SK-N-MC (cell line): ENCODE measurements around the gene CXorf49B.
"Not testable (repeated sequence)": the region's sequence is repeated elsewhere in the genome, so short reads cannot be mapped to it uniquely, and the experiment has no call there.

Source experiments
- FOXP2 ChIP-seq: optimal IDR thresholded peaks from 2 replicates; pipeline ENCODE3; 2011; ENCODE audit warnings: mild to moderate bottlenecking, moderate library complexity; ENCODE audit not compliant: insufficient read depth; ENCODE audit errors: extremely low read length, control extremely low read depth
- POLR2AphosphoS5 ChIP-seq: IDR thresholded peaks from 2 replicates; pipeline ENCODE4 v1.6.1; 2012; ENCODE audit warnings: mild to moderate bottlenecking, low read depth, low read length, borderline replicate concordance

DNA sequence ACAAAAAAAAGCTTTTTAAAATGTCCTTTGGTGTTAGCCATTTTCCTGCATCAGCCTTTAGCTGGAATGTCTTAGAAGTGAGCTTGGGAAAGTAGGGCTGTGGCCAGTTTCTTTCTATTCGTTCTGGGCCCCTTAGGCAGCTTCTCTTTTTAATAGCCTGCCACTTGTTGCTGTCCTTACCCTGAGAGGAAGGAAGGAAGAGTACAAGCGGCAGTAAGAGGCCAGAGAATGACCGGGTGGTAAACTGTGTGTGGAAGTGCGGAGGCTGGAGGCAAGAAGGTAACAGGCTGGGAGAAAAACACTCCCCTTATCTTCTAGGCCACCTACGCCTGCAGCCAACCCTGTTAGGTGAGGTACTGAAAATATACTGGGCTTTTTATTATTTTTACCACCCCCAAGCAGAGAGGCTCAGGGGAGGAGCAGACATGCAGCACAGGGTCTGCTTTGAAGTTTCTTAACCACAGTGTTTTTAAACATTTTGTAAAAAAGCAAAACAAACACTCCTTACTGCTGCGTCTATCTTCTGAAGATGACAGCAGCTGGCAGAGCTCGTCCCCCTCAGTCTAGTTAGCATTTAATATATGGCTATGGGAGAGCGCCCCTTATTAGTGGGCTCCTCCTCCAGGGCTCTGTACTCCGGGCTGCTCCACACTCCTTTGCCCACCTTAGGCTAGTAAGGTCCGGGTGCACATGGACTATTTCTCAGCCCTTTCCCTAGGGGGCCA, 19.2 kb downstream of the CXorf49B start:
- TF ChIP-seq POLR2AphosphoS5, FOXP2: not testable (repeated sequence)
